Common myeloid progenitor, CD34-positive (primary cell): ENCODE data around the gene PDIA5.

Experiments used
- CTCF ChIA-PET: fragments of 350-600 bp; sonication (Branson Sonifier 250); formaldehyde crosslinking; loops from one replicate; lab custom pipeline; 2021; ENCODE audit warnings: antibody characterized with exemption; lab: Charles Lee
- POLR2A ChIA-PET: fragments of 350-600 bp; sonication (Branson Sonifier 250); formaldehyde crosslinking; loops from one replicate; lab custom pipeline; 2021; ENCODE audit warnings: antibody characterized with exemption; lab: Charles Lee
- DNase-seq, 3 donors: peaks; one replicate each; pipeline versions ENCODE4 v3.0.0 to v3.0.0-alpha.2; 2013
- H3K27ac ChIP-seq, 2 experiments: 1 replicate in 1 of 2; 2 replicates in 1 of 2; pipeline ENCODE4 v1.7.0; 2013; ENCODE audit warnings: inconsistent platforms in 2 of 2, low read length in 2 of 2, mild to moderate bottlenecking in 2 of 2, low read depth in 1 of 2, moderate library complexity in 1 of 2; ENCODE audit not compliant: severe bottlenecking in 2 of 2, insufficient read depth in 1 of 2, poor library complexity in 1 of 2
- H3K27me3 ChIP-seq, 5 experiments: replicated peaks in 2 of 5; 1 replicate in 3 of 5; 2 replicates in 2 of 5; pipeline versions ENCODE4 v1.6.1 to v1.7.0; 2013; ENCODE audit warnings: low read length in 4 of 5, mild to moderate bottlenecking in 2 of 5, moderate library complexity in 2 of 5, inconsistent platforms in 1 of 5; ENCODE audit not compliant: insufficient read depth in 5 of 5, control insufficient read depth in 4 of 5
- H3K36me3 ChIP-seq, 4 experiments: 1 replicate in 2 of 4; 2 replicates in 2 of 4; pipeline versions ENCODE4 v1.6.1 to v1.7.0; 2013; ENCODE audit warnings: low read length in 3 of 4, control low read depth in 1 of 4, mild to moderate bottlenecking in 1 of 4; ENCODE audit not compliant: control insufficient read depth in 4 of 4, insufficient read depth in 4 of 4
- H3K4me1 ChIP-seq, 4 experiments: 1 replicate in 3 of 4; 2 replicates in 1 of 4; pipeline versions ENCODE4 v1.6.1 to v1.7.1; 2013; ENCODE audit warnings: low read length in 3 of 4, mild to moderate bottlenecking in 3 of 4, control low read depth in 1 of 4, inconsistent platforms in 1 of 4, moderate library complexity in 1 of 4; ENCODE audit not compliant: control insufficient read depth in 4 of 4, insufficient read depth in 4 of 4; ENCODE audit errors: control extremely low read depth in 1 of 4
- H3K4me3 ChIP-seq, 7 experiments: 1 replicate in 4 of 7; 2 replicates in 3 of 7; pipeline versions ENCODE4 v1.5.1 to v1.7.0; 2013; ENCODE audit warnings: mild to moderate bottlenecking in 7 of 7, low read length in 6 of 7, moderate library complexity in 6 of 7, inconsistent platforms in 2 of 7, low read depth in 2 of 7, control low read depth in 1 of 7; ENCODE audit not compliant: insufficient read depth in 4 of 7, control insufficient read depth in 1 of 7; ENCODE audit errors: extremely low read depth in 1 of 7
- H3K9me3 ChIP-seq, 5 experiments: 1 replicate in 4 of 5; 2 replicates in 1 of 5; pipeline versions ENCODE4 v1.6.1 to v1.7.1; 2013; ENCODE audit warnings: low read length in 4 of 5, mild to moderate bottlenecking in 2 of 5, inconsistent platforms in 1 of 5, low read depth in 1 of 5, moderate library complexity in 1 of 5; ENCODE audit not compliant: control insufficient read depth in 4 of 5, insufficient read depth in 2 of 5; ENCODE audit errors: control extremely low read depth in 1 of 5
- WGBS: methylation state at CpG from one replicate; pipeline ENCODE4 v1.1.5; 2013; ENCODE audit not compliant: insufficient coverage; 5-methylcytosine and 5-hydroxymethylcytosine counted together

The PDIA5 gene

GRCh38 chr3:123021996-123022510 is 44.8 kb upstream of the PDIA5 start:
- no peak for DNase-seq
- Histone ChIP-seq H3K27me3 (peaks cover 0 to 54% (median 46%) of the 10 kb centered on the region in 5 experiments), H3K36me3 (no peaks in the 10 kb centered on the region), H3K27ac (no peak overlapping the region), H3K4me1 (peaks cover 0 to 14% (median 13%) of the 10 kb centered on the region in 4 experiments), H3K4me3 (no peak overlapping the region), H3K9me3 (no peaks in the 10 kb centered on the region)
- POLR2A ChIA-PET: no interaction called here
- CTCF ChIA-PET: interaction anchor here (1.1 to 2.9 kb wide), 5 partner anchors 8 to 79 kb away, joined by 3 to 8 read pairs (median 5); no protein-coding TSS in a partner anchor
- 92% methylated on average over 7 of the region's 7 CpGs for WGBS

- POLR2A ChIA-PET: no interaction called here
- H3K27ac ChIP-seq: no peak overlapping the region
- peaks cover 6 to 30% (median 26%) of the 10 kb centered on the region in 4 experiments for H3K4me1 ChIP-seq
- H3K36me3 ChIP-seq: no peaks in the 10 kb centered on the region
- CTCF ChIA-PET: interaction anchor here (0.9 to 2.9 kb wide), 4 partner anchors 8 to 82 kb away, joined by 3 to 8 read pairs (median 3); no protein-coding TSS in a partner anchor
- no CpG with 5 or more reads among the region's 1 CpG for WGBS
- DNase-seq: no peak
- H3K4me3 ChIP-seq: no peak overlapping the region
- peaks cover 0 to 69% (median 55%) of the 10 kb centered on the region in 5 experiments for H3K27me3 ChIP-seq
- H3K9me3 ChIP-seq: no peaks in the 10 kb centered on the region
Observed at GRCh38 chr3:123024056-123024455, 42.8 kb upstream of the PDIA5 start.

GRCh38 chr3:123025642-123026521 is 40.9 kb upstream of the PDIA5 start:
- H3K4me3 ChIP-seq: peak overlapping the region in 5 of 7 experiments; percentile 25 to 71 (median 66)
- CTCF ChIA-PET: interaction anchor here (0.8 to 1.4 kb wide), 3 partner anchors 12 to 84 kb away, joined by 3 to 4 read pairs (median 3); no protein-coding TSS in a partner anchor

DNA sequence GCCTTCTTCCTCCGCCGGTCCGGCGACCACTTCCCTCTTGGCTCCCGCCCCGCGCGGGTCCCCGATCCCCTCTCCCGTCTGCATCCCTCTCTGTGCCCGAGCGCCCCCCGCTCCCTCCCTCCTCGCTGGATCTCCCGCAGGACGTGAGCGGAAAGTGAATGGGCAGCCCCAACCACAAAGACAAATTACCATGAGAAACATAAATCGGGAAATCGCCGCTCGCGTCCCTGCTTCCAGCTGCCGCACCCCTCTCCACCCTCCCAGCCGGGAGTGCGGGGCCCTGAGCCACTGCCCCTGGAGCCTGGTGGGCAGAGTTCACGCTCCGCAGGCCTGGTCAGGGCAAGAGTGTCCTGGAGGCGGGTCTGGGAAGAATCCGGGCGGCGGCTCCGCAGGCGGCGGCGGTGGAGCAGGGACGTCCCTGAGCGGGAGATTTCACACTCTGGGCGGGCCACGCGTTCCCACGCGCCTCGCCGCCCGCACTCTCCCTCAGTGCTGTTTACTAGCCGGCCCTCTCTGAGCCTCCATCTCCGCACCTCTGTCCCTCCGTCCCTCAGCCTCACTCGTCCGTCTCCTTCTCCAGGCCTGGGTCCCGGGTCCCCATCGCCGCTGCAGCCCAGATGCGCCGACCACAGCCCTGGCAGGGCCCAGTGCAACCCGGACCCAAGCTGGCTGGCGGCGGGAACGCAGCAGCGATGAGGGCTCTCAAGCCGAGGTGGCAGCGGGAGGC is 40.1 kb upstream of the PDIA5 start:
- POLR2A ChIA-PET: no interaction called here
- under 1% methylated on average over 62 of the region's 62 CpGs for WGBS
- peak in 2 of 3 donors; percentile 37 to 42 for DNase-seq

More at GRCh38 chr3:123025642-123026521, 40.9 kb upstream of the PDIA5 start:
- POLR2A ChIA-PET: no interaction called here
- H3K4me1 ChIP-seq: peaks cover 6 to 30% (median 26%) of the 10 kb centered on the region in 4 experiments
- H3K36me3 ChIP-seq: no peaks in the 10 kb centered on the region
- H3K9me3 ChIP-seq: no peaks in the 10 kb centered on the region
- no peak overlapping the region for H3K27ac ChIP-seq
- peaks cover 2 to 85% (median 56%) of the 10 kb centered on the region in 5 experiments for H3K27me3 ChIP-seq
- WGBS: 16% methylated on average over 26 of the region's 33 CpGs
- peak in 2 of 3 donors; percentile 63 to 69 for DNase-seq

DNA sequence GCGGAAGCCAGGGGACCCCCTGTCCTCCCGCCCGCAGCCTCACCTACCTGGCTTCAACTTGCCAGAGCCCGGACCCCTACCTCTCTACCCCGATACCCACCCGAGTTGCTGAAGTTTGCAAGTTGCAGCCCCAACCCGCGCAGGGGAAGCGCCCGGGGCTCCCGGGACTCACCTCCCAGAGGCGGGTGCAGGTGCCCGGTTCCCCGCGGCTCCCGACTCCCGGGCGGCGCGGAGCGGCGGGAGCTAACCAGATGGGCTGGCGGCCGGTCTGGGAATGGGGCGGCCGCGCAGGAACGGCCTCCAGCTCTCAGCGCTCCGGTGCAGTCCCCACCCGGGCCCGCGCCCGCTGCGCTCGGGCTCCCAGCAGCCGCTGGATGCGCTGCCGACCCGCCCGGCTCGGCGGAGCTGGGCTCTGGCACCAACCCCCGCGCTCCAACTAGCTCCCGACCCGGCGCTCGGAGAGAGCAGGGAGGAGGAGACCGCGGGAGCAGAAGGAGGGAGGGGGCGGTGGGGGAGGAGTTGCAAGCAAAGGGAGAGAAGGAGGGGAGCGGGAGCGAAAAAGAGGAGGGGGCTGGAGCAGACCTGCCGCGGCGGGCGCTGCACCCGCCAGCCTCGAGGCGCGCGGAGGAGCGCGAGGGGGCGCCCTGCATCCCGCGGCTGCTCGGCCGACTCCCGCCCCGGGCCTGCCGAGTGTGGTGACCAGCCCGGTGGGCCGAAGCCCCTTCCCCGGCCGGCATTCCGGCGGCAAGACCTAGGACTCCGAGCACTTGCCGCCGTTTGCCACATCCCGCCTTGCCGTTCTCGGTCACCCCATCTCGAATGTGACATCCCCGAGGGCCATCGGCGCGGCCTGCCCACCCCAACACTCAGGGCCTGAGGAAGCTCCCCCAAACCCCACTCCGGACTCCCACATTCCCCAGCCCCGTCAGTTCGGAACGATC is 39.3 kb upstream of the PDIA5 start, which contains the start of gene SEMA5B:
SEMA5B (minus strand) TSS at position 472 of the 941 bp plus-strand sequence. CDS start 66,500 bp downstream, outside the sequence.
- peak in 2 of 3 donors; percentile 28 to 40 for DNase-seq

More for the DNA sequence above, 40.1 kb upstream of the PDIA5 start:
- H3K36me3 ChIP-seq: no peaks in the 10 kb centered on the region
- peaks cover 2 to 86% (median 57%) of the 10 kb centered on the region in 5 experiments for H3K27me3 ChIP-seq
- peak overlapping the region in 6 of 7 experiments; percentile 50 to 71 (median 64) for H3K4me3 ChIP-seq
- H3K9me3 ChIP-seq: no peaks in the 10 kb centered on the region
- peaks cover 6 to 30% (median 26%) of the 10 kb centered on the region in 4 experiments for H3K4me1 ChIP-seq
- no peak overlapping the region for H3K27ac ChIP-seq
- CTCF ChIA-PET: interaction anchor here (1.0 to 7.5 kb wide), 4 partner anchors 10 to 145 kb away, joined by 3 to 66 read pairs (median 32); no protein-coding TSS in a partner anchor

More for the DNA sequence above, 39.3 kb upstream of the PDIA5 start, which contains the start of gene SEMA5B:
- ChIA-PET CTCF (interaction anchor here (0.7 to 7.5 kb wide), 26 partner anchors 10 to 1481 kb away, joined by 3 to 66 read pairs (median 4); no protein-coding TSS in a partner anchor), POLR2A (interaction anchor here (0.6 to 0.9 kb wide), 2 partner anchors 14 to 1678 kb away, joined by 3 read pairs; no protein-coding TSS in a partner anchor)
- H3K27ac ChIP-seq: no peak within 1 kb of the TSS
- H3K27me3 ChIP-seq: peaks cover 2 to 81% (median 56%) of the 10 kb centered on the region in 5 experiments
- peaks cover 6 to 30% (median 26%) of the 10 kb centered on the region in 4 experiments for H3K4me1 ChIP-seq
- under 1% methylated on average over 72 of the region's 94 CpGs for WGBS
- H3K36me3 ChIP-seq: no peaks in the 10 kb centered on the region
- peak within 1 kb of the TSS; percentile 15 to 71 (median 61) for H3K4me3 ChIP-seq
- H3K9me3 ChIP-seq: no peaks in the 10 kb centered on the region
